SU-DHL-6 (cell line): ENCODE data around the gene CPED1.

Source experiments
- EZH2phosphoT487 ChIP-seq: fragments of 200-600 bp; sonication (generic), shearing (Covaris generic); conservative IDR thresholded peaks from 2 replicates; pipeline ENCODE4 v1.6.1; 2018; ENCODE audit warnings: mild to moderate bottlenecking, antibody characterized with exemption, low read length, moderate library complexity, mixed read lengths
- TF ChIP-seq, protein P1 (sequence below): fragments of 200-600 bp; sonication (generic); IDR thresholded peaks from one replicate; pipeline ENCODE4 v1.5.1; 2017; ENCODE audit warnings: antibody characterized with exemption, mild to moderate bottlenecking, low read length, moderate library complexity; ENCODE audit not compliant: insufficient read depth, poor library complexity, severe bottlenecking

DNA sequence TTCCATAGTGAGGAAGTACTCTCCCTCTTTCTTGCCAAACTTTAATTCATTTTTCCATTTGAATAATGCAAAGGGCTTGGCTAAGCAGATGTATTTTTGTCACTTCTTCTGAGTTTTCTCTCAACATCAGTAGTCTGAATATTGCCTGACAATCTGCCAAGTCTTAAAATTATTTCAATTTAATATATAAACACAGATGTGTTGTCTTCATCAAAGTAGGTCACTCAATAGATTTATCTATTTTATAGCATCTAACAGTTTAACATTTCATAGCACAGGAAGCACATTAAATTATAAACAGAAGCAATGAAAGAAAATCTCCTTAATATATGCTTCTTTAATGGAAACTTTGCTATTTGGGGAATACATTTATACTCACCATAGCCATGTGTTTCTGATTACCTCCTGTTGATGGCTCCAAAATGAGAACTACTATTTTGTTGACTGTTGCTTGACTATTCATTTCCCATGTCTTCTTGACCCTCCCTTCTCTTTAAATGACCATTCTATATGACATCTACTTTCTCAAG is 4.5 kb downstream of the CPED1 start:
- TF ChIP-seq, protein P1, sequence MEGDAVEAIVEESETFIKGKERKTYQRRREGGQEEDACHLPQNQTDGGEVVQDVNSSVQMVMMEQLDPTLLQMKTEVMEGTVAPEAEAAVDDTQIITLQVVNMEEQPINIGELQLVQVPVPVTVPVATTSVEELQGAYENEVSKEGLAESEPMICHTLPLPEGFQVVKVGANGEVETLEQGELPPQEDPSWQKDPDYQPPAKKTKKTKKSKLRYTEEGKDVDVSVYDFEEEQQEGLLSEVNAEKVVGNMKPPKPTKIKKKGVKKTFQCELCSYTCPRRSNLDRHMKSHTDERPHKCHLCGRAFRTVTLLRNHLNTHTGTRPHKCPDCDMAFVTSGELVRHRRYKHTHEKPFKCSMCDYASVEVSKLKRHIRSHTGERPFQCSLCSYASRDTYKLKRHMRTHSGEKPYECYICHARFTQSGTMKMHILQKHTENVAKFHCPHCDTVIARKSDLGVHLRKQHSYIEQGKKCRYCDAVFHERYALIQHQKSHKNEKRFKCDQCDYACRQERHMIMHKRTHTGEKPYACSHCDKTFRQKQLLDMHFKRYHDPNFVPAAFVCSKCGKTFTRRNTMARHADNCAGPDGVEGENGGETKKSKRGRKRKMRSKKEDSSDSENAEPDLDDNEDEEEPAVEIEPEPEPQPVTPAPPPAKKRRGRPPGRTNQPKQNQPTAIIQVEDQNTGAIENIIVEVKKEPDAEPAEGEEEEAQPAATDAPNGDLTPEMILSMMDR = no peak
- no peak for TF ChIP-seq EZH2phosphoT487
